Measurements from ENCODE around the gene EPHA10.
"Not testable (repeated sequence)": the region's sequence is repeated elsewhere in the genome, so short reads cannot be mapped to it uniquely, and the experiment has no call there.

Gene EPHA10

DNA sequence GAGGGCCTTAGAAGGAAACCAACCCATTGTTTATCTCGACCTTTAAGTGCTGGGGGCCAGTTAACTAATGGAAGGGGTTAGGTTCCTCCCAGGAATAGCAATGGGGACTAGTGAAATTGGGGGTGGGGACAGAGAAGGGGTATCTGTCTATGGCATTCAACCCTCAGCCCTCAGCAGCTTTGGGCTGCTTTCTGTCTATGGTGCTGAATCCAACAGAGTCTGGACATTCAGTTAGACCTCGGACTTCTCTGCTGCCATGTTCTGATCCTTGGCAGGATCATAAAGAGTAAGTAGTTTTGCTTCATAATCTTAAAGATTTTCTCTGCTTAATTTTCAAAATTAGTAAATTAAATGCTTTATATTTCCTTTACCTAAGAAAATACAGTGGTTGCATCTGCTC lies 2.6 kb upstream of the EPHA10 start:
- no peak for DNase-seq

DNA sequence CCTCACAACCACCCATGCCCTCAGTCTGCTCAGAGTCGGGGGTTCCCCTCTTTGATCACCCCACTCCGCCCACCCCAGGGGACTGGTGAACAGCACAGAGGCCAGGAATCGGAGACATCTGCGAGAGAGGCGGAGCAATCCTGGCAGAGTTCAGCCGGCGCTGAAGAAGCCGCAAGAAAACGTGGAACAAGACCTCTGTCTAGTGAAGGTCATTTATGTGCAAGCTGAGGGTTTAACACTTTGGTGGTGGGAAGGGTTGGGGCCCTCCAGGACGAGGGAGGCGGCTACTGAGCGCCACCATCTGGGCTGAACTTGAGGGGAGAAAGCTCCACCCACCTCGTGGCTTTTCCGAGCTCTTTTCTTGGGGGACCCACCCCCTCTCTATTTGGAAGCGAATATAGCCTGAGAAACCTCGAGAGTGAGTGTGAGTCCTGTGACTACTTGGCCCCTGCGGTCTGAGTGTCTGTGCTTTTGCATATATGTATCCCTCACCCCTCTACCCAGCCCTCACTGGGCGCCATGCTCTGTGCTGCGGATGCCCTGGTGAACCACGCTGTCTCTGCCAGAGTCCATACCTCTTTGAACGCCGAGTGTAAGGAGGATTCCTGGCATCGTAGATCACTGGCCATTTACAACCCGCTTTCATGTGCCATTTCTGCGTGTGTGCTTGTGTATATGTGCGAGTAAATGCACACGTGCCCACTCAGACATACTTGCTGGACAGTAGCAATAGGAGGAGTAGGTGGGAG lies 1.2 kb upstream of the EPHA10 start:
- no peak for DNase-seq

DNA sequence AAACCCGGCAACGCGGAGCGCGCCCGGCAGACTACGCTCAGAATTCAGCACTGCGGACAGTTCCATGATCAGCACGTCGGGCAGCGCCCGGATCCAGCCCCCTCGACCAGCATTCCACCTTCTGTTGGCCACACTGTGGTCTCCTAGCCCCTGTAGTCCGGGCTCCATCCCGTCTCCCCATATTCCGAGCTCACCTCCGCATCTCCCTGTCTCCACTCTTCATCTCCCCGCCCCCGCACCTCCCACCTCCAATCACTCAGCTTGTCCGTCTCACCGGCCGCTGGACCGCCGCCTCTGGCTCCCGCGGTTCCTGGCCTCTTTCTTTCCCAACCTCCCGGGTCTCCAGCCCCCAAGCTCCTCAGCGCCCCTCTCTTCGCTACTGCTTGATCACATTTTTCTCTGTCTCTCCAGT lies 500 bp downstream of the EPHA10 start:
- DNase-seq, result no peak

DNA sequence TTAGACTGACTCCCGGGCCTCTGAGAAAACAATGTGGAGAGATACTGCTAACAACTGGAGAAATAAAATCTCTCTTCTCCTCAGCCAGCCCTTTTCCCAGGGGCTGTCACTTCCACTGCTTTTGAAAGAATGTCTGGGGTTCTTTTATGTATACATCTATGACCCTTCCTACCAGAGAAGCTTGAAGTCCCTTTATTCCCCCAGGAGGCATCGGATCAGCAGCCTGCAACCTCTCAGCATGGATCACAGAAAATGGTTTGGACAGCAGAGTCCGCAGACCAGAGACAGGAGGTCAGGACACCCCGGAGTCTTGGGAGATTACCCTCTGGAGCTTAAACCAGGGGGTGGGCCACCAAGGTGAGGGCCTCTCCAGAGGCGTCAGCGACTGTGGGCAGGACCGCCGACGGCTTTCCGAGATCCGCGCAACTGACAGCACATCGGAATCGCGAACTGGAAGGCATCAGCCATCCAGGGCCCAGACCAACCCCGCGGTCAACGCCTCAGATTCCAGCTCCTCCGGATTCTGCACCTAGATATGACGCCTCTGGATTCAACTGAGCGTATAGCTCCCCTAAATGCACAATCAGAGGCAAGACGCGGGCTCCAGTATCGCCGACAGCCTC lies 1.0 kb downstream of the EPHA10 start:
- no peak for DNase-seq

DNA sequence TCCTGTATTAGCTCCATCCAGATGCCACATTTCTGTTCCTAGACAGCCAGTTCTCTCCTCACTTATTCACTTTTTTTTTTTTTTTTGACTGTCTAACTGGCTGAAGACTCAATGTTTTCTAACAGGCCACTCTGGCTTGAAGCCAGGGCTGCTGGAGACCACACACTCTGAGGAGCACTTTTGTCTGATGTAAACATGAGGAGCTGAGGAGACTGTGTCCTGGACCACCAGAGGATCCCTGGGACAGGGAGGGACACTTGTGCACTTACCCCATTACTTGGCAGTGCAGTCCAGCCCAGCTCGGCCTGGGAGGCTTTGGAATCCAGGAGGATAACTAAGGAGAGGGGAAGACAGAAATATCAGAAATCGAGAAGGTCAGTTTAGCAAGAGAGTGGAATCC lies 2.4 kb downstream of the EPHA10 start:
- DNase-seq, result no peak

DNA sequence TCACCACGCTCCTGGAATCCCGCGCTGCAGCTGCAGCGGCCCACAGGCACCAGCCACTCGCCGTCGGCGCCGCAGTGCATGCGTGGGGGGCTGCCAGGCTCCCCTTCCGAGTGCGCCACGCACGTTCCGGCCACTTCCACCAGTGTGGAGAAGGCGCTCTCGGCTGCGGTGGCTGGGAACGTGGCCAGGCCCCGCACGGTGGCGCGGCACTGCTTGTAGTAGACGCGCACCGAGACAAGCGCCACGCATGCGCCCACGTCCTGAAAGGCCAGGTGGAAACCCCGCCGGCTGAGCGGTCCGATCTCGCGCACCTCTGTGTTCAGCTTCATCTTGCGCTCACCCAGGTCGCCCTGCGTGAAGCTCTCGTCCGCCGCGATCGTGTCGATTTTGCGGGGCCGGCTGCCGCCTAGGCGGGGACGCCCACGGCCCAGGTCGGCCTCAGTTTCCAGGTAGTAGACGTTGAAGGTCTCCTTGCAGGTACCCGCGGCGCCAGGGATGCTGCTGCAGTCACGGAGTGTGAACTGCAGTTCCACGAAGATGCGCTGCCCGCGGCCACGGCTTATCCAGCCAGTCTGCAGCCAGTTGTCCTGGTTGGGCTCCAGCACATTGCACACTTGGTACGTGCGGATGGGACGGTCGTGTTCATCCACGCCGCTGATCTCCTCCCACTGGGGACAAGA lies 3.4 kb downstream of the EPHA10 start:
- DNase-seq, result no peak

DNA sequence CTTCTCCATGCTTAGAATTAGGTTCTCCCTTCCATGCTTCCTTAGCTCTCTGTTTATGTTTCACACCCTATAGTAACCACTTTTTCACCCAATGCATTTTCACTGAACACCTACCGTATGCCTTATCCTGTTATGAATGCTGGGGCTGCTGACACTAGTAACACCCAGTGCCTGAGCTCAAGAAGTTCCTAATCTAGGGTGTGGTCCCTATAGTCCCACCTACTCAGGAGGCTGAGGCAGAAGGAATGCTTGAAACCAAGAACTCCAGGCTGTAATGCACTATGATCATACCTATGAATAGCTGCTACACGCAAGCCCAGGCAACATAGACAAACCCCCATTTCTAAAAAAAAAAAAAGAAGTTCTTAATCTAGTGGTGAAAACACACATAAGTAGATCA lies 5.5 kb downstream of the EPHA10 start:
- DNase-seq, result no peak

DNA sequence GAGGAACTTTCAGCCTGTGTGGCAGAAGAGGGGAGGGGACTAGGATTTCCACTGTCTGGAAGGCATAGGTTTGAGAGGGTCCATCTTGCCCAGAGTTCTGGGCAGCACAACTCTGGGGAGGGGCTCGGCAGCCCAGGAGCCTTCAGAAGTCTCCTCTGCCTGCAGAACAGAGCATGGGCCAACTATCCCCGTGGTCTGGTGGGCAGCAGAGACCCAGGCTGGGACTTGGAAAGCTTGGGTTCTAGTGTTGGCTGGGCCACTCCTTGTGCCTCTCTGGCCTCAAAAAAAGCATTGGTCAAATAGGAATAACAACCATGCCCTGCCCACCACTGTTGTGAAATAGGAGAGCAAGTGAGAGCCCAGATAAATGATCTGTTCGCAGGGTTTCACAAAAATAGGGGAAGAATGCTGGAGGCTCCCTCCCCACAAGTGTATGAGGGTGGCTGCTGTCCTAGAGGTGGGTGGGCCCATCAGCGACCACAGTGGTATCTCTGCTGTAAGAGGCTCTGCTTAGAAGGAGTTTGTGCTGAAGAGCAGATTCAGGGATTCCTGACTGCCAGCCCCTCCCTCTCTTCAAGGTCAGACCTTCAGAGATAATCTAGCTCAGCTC lies 8.9 kb downstream of the EPHA10 start:
- no peak for DNase-seq

DNA sequence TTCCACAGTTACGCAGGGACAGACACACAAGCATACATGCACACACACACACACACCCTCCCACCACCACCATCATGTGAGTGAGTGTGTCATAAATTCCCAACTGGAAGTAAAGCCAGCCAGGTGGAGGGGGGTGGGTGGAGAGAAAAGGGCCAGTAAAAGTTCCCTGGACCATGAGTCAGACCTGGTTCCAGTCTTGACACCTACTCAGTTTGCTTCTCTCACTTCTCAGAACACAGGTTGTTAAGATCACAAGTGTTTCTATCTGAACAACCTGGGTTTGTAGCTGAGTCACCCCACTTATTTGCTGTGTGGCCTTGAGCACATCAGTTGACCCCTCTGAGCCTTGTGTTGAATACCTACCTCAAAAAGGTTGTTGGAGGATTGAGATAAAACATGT lies 9.6 kb downstream of the EPHA10 start:
- DNase-seq, result no peak

DNA sequence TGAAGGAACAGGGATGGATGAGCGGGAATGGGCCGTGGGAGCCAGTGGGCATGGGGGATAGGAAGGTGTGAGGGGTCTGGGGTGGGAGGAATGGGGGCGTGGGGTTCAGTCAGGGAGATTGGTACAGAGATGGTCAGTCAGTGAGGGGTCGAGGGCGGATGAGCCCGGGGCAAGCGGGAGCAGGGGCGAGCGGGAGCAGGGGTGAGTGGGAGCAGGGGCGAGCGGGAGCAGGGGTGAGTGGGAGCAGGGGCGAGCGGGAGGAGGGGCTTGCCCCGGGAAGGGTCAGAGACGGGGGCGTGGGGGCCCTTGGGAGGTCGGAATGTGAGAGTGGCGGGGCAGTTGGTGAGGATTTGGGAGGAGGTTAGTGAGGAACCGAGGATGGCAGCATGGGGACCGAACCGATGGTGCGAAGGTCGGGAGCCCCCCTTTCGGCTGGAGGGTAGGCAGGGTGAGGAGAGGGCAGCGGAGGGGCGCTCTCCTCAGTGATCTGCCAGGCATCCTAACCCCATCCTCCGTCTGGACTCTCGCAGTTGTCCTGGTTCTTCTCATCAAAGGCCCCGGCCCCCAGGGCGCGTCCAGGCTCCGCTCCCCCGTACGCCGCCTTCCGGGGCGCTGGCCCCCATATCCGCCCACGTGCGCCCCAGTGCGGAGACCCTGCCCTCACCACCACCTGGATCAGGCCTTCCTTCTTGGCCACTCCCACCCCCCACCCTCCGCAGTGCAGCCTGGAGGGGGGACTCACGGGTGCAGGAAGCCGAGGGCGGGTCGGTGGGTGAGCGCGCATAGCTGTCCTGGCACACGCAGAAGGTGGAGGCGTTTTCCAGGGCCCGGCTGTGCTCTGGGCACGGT lies 11.2 kb downstream of the EPHA10 start:
- DNase-seq, result no peak

DNA sequence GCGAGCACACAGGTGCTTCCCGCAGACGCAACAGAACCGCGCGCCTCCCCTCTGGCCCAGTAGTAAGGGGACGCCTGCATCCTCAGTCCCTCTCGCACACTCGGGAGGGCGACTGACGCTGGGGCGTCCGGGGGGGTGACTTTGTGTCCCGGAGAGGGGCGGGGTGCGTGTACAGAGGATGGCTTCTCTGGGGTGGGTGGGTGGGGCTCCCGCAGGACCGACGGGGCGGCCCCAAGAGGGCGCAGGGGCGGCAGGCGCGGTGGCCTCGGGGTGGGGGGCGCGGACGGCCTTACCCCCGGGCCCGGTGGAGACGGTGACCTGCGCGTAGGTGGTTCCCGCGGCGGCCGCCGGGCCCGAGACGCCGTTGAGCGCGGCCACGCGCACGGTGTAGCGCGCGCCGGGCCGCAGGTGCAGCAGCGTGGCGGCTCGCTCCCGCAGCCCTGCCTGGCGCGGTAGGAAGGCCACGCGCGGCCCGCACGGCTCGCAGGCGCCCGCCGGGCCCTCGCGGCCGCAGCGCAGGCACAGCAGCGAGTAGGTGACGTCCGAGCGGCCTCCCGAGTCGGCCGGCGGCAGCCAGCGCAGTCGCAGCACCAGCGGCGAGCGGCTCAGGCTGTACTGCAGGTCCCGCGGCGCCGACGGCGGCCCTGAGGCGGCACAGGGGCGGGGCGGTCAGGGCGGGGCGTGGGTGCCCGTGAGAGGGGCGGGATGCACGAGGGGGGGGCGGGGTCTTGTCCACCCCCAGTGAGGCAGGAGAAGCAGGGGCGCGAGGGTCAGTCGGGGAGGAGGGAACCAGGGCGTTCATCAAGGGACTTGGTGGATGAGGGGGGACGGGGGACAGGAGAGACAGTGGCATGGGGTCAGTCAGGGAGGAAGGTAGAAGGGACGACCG lies 12.1 kb downstream of the EPHA10 start:
- DNase-seq, result no peak

DNA sequence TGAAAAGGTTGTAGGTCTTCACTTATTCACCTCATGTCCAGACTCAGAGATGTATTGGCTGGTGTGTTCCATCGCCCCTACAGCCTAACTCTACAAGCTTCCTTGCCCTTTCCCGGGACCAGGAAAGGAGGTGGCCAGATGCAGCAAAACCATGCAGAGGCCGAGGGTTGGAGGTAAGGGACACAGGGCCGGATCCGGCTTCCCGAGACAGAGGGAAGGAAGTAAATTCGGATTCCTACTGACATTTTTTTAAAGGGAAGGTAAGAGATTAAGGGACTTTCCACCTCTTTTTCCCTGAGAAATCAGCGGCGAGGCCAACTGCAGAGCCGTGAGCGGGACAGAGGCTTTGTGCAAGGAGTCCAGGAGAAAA lies 12.7 kb downstream of the EPHA10 start:
- no peak for DNase-seq

DNA sequence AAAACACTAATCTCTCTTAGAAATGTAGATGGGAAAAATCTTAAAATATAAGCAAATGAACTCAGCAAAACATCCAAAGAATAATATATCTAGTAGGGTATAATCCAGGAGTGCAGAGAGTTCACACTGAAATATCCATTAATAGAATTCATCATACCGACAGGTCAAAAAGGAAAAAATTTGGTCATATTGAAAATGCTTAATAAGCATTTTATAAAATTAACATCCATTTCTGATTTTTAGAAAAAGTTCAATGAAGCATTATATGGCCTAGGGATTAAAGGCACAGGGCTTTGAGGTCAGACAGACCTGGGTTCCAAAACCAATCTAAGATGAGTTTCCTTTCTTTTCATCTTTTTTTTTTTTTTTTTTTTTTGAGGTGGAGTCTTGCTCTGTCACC lies 16.4 kb downstream of the EPHA10 start:
- no peak for DNase-seq

DNA sequence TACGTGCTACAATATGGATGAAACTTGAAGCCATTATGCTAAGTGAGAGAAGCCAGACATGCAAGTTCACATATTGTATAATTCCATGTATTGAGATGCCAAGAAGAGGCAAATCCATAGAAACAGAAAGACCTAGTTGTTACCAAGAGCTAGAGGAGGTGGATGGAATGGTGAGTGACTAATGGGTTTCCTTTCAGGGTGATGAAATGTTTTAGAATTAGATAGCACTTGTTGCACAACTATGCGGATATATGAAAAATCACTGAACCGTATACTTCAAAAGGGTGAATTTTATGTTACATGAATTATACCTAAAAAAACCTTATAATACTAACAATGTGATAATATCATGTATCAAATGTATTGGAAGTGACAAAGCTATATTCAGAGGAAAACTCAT lies 18.1 kb downstream of the EPHA10 start:
- DNase-seq, result no peak

DNA sequence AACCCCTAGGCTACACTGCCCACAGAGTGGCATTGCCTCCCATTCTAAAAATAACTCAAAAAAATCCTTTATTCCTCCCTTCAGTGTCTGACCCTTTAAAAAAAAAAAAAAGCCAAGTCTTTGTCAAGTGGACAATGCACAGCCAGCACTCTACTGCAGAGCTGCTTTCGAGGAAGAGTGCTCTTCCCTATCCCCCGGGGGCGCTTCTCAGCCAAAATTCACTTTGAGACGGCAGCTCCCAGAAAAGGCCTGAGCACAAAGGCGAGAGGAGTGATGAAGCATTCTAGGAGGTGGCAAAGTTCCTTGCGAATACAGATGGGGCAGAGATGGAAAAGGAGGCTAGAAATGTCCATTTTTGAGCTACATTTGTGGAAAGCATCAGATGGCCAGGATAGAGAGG lies 23.3 kb downstream of the EPHA10 start:
- DNase-seq, result no peak

DNA sequence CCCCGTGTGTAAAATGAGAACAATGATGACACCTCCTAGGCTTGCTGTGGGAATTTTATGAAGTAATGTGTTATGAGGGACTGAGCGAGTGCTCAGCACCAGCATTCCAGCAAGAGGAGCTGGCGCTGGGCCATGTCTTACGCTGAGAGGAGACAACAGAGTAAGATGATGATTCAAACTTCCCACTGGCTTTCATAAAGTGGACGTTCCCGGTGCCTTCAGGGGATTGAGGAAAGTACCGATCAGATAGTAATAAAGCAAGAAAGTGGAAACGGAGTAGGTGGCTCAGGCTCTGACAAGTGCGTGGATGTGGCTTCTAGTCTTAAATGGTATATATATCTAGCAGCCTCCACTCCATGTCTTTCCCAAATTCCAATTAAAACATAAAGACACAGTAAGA lies 23.8 kb downstream of the EPHA10 start:
- no peak for DNase-seq

DNA sequence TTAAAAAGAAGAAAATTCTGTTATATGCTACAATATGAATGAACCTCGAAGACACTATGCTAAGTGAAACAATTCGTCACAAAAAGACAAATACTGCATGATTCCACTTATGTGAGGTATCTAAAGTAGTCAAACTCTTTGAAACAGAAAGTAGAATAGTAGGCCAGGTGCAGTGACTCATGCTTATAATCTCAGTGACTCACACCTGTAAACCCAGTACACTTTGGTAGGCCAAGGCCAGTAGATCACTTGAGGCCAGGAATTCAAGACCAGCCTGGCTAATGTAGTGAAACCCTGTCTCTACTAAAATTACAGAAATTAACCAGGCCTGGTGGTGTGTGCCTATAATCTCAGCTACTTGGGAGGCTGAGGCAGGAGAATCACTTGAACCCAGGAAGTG lies 25.7 kb downstream of the EPHA10 start:
- DNase-seq, result no peak

DNA sequence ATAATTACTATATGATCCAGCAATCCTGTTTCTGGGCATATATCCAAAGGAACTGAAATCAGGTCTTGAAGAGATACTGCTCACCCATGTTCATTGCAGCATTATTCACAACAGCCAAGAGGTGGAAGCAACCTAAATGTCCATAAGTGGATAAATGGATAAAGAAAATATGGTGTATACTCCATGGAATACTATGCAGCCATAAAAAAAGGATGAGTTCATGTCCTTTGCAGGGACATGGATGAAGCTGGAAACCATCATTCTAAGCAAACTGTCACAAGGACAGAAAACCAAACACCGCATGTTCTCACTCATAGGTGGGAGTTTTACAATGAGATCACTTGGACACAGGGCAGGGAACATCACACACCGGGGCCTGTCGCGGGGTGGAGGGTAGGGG lies 26.3 kb downstream of the EPHA10 start:
- not testable (repeated sequence) for DNase-seq

DNA sequence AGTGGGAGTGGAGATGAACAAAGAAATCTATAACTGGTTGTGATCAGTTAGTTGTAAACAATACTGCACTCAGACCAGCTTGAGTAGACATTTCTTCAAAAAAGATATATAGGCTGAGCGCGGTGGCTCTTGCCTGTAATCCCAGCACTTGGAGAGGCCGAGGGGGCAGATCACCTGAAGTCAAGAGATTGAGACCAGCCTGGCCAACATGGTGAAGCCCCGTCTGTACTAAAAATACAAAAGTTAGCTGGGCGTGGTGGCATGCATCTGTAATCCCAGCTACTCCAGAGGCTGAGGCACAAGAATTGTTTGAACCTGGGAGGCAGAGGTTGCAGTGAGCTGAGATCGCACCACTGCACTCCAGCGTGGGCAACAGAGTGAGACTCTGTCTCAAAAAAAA lies 26.9 kb downstream of the EPHA10 start:
- DNase-seq, result not testable (repeated sequence)

DNA sequence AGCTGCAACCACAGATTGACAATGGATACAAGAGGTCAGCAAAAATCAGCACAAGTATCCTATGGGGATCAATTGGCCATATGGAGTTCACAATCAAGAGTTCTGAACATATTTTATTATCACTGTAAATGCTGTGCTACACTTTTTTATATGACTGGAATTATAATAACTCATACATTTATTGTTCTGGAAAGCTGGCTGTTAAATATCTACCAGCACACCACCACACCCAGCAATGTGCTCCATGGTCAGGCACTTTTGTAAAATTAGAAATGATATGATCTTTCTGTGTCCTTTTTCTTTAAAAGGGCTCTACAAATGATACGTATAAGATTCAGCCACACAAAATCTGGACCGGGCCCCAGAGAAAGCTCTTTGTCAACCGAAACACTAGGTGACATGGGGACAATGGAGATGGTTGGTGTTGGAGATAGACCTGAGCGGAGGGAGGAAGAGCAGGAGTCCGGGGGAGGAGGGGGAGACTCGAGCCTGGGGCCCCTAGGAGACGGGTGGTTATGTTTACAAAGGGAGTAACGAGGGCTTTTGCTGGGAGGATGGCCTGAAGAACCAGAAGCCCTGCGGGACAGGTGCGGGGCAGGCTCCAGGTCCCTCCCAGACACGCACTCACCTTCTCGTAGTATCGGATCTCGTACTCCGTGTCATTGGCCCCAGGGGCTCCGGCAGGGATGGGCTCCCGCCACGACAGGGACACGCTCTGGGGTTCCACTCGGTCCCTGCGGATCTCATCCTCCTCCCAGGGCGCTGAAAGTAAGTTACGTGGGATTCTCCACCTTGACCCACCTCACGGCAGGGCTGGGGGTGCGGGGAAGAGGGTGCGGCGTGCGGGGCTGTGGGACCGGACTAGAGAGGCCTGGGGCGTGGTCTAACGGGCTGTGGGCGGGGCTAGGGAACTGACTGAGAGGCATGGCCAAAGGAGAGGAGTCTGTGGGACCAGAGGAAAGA lies 30.0 kb downstream of the EPHA10 start:
- DNase-seq, result no peak

Measured in activated gamma-delta T cell treated with Interleukin-2 at 50 U/mL for 16 hours (primary cell).